Mesendoderm (in vitro differentiated cells): Measurements from ENCODE around the gene EVC2.

ENCODE experiments used
- DNase-seq: peaks from one replicate; pipeline ENCODE4 v3.0.0; 2013
- H2AK5ac ChIP-seq: 2 replicates; pipeline ENCODE4 v1.6.1; 2013; ENCODE audit warnings: low read length, inconsistent platforms
- H2BK120ac ChIP-seq: 2 replicates; pipeline ENCODE4 v1.6.1; 2013; ENCODE audit warnings: low read depth, mild to moderate bottlenecking, low read length, moderate library complexity, mixed read lengths
- H2BK15ac ChIP-seq: replicated peaks from 2 replicates; pipeline ENCODE4 v1.6.1; 2013; ENCODE audit warnings: low read depth, mild to moderate bottlenecking, moderate library complexity
- H2BK5ac ChIP-seq: 2 replicates; pipeline ENCODE4 v1.6.1; 2013; ENCODE audit warnings: low read length, inconsistent platforms
- H3K18ac ChIP-seq: 2 replicates; pipeline ENCODE4 v1.6.1; 2013; ENCODE audit warnings: mild to moderate bottlenecking, low read length, mixed read lengths
- H3K23ac ChIP-seq: one replicate; pipeline ENCODE4 v1.6.1; 2013; ENCODE audit warnings: low read length
- H3K27ac ChIP-seq: 2 replicates; pipeline ENCODE4 v1.5.1; 2013; ENCODE audit warnings: low read depth, mild to moderate bottlenecking, inconsistent platforms, low read length, moderate library complexity
- H3K27me3 ChIP-seq: 2 replicates; pipeline ENCODE4 v1.6.1; 2013; ENCODE audit warnings: low read length, control low read depth, mild to moderate bottlenecking, inconsistent platforms; ENCODE audit not compliant: insufficient read depth, poor library complexity
- H3K36me3 ChIP-seq: 2 replicates; pipeline ENCODE4 v1.6.1; 2013; ENCODE audit warnings: low read length, inconsistent platforms; ENCODE audit not compliant: control insufficient read depth, insufficient read depth
- H3K4ac ChIP-seq: one replicate; pipeline ENCODE4 v1.6.1; 2013; ENCODE audit warnings: low read depth, mild to moderate bottlenecking, low read length, moderate library complexity
- H3K4me1 ChIP-seq: 2 replicates; pipeline ENCODE4 v1.6.1; 2013; ENCODE audit warnings: low read depth, low read length, inconsistent platforms; ENCODE audit not compliant: control insufficient read depth
- H3K4me2 ChIP-seq: 2 replicates; pipeline ENCODE4 v1.6.1; 2013; ENCODE audit warnings: low read length
- H3K4me3 ChIP-seq: 2 replicates; pipeline ENCODE4 v1.5.1; 2013; ENCODE audit warnings: mild to moderate bottlenecking, low read length
- H3K56ac ChIP-seq: one replicate; pipeline ENCODE4 v1.6.1; 2013; ENCODE audit warnings: low read length
- H3K79me1 ChIP-seq: 2 replicates; pipeline ENCODE4 v1.6.1; 2013; ENCODE audit warnings: low read length, inconsistent platforms
- H3K79me2 ChIP-seq: 2 replicates; pipeline ENCODE4 v1.6.1; 2013; ENCODE audit warnings: mild to moderate bottlenecking, low read length; ENCODE audit not compliant: control insufficient read depth, insufficient read depth
- H3K9ac ChIP-seq: 2 replicates; pipeline ENCODE4 v1.6.1; 2013; ENCODE audit warnings: low read length, inconsistent platforms
- H4K5ac ChIP-seq: one replicate; pipeline ENCODE4 v1.6.1; 2013; ENCODE audit warnings: low read length
- H4K8ac ChIP-seq: one replicate; pipeline ENCODE4 v1.6.1; 2013; ENCODE audit warnings: low read depth, mild to moderate bottlenecking, control low read depth, low read length, moderate library complexity
- WGBS: extraction: QIAGEN DNeasy Blood & Tissue Kit; methylation state at CpG from one replicate; pipeline ENCODE4 v1.1.7; 2013; ENCODE audit warnings: low lambda C conversion rate, missing lambda C conversion rate; ENCODE audit not compliant: insufficient coverage; ENCODE audit errors: extremely low coverage; 5-methylcytosine and 5-hydroxymethylcytosine counted together

EVC2 gene

GRCh38 chr4:5719350-5720055 lies 11.1 kb upstream of the EVC2 start:
- Histone ChIP-seq H2BK5ac (no peak overlapping the region), H2BK120ac (no peak overlapping the region), H3K4me1 (no peaks in the 10 kb centered on the region), H3K9ac (no peak overlapping the region), H4K8ac (no peak overlapping the region), H3K56ac (no peak overlapping the region), H3K27me3 (no peaks in the 10 kb centered on the region), H3K36me3 (peaks cover 2% of the 10 kb centered on the region), H3K4me2 (no peak overlapping the region), H3K4ac (no peak overlapping the region), H3K27ac (no peak overlapping the region), H3K23ac (no peak overlapping the region), H2AK5ac (no peak overlapping the region), H3K79me2 (no peaks in the 10 kb centered on the region), H3K18ac (no peak overlapping the region), H2BK15ac (no peak overlapping the region), H3K79me1 (no peaks in the 10 kb centered on the region), H3K4me3 (no peak overlapping the region), H4K5ac (no peak overlapping the region)
- WGBS = no CpG with 5 or more reads among the region's 7 CpGs
- DNase-seq = peak; percentile 5

DNA sequence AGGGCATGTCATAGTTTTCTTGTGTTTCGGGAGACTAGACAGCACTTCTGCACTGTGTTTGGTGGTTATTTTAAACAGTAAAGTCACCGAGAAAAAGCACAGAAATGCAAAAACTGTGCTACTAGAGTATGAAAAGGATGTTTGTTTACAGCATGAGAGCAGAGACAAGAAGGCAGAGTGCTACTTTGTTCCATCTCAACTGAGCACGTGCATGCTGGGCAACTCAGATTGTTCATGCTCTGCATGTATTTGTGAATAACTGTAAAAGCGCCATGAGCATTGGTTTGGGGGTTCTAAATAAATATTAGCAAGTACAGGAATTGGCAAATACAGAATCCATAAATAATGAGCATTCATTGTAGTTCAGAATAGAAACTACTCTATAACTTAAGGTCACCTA lies 10.1 kb upstream of the EVC2 start:
- H3K79me2 ChIP-seq = no peaks in the 10 kb centered on the region
- no peak for DNase-seq
- no peak overlapping the region for H2BK5ac ChIP-seq
- H3K4ac ChIP-seq = no peak overlapping the region
- H3K79me1 ChIP-seq = peaks cover 2% of the 10 kb centered on the region
- no peak overlapping the region for H3K4me3 ChIP-seq
- no peak overlapping the region for H2BK15ac ChIP-seq
- no peak overlapping the region for H3K18ac ChIP-seq
- no peak overlapping the region for H3K27ac ChIP-seq
- no peaks in the 10 kb centered on the region for H3K4me1 ChIP-seq
- H3K23ac ChIP-seq = no peak overlapping the region
- H3K27me3 ChIP-seq = no peaks in the 10 kb centered on the region
- no CpG with 5 or more reads among the region's 4 CpGs for WGBS
- no peak overlapping the region for H2BK120ac ChIP-seq
- no peak overlapping the region for H2AK5ac ChIP-seq
- H3K36me3 ChIP-seq = peaks cover 2% of the 10 kb centered on the region
- no peak overlapping the region for H4K5ac ChIP-seq
- H3K9ac ChIP-seq = no peak overlapping the region
- H3K4me2 ChIP-seq = no peak overlapping the region
- H4K8ac ChIP-seq = no peak overlapping the region
- no peak overlapping the region for H3K56ac ChIP-seq

DNA sequence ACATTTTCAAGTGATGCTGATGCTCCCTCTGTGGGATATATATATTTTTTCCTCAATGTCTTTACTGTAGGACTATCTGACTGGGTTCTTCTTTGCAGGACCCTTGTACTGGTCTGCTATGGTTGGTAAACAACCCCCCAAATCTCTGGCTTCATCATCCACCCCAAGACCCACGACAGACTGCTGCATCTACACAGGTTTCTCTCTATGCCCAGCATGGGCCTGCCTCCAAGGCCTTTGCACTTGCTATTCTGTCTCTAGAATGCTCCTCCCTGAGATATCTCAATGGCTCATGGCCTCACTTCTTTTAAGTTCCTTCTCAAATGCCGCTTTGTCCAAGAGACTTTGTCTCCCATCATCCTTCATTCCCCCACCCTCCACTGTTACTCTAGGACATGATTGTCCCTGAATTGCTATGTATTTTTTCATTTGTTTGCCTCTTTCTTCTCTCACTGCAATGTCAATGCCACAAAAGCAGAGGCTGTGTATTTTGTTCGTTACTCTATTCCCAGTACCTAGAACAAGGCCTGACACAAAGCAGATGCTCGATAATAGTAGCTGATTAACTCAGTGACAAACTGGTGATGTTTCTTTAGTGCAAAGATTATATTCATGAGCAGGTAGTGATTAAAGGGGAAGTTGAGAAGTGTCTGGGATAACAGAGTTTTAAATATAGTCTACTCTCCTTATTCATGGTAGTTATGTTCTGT lies 9.2 kb upstream of the EVC2 start:
- H3K23ac ChIP-seq = no peak overlapping the region
- no peak overlapping the region for H4K8ac ChIP-seq
- no peak overlapping the region for H2BK120ac ChIP-seq
- H3K56ac ChIP-seq = no peak overlapping the region
- no peak for DNase-seq
- no peak overlapping the region for H2BK5ac ChIP-seq
- H2AK5ac ChIP-seq = no peak overlapping the region
- H3K4me3 ChIP-seq = no peak overlapping the region
- H3K27me3 ChIP-seq = no peaks in the 10 kb centered on the region
- H3K18ac ChIP-seq = peak overlapping the region; percentile 34
- H3K4ac ChIP-seq = no peak overlapping the region
- peaks cover 5% of the 10 kb centered on the region for H3K79me1 ChIP-seq
- WGBS = no CpG with 5 or more reads among the region's 4 CpGs
- H3K27ac ChIP-seq = no peak overlapping the region
- H3K36me3 ChIP-seq = peaks cover 2% of the 10 kb centered on the region
- H4K5ac ChIP-seq = no peak overlapping the region
- no peak overlapping the region for H3K4me2 ChIP-seq
- no peak overlapping the region for H2BK15ac ChIP-seq
- H3K79me2 ChIP-seq = no peaks in the 10 kb centered on the region
- no peaks in the 10 kb centered on the region for H3K4me1 ChIP-seq
- no peak overlapping the region for H3K9ac ChIP-seq

DNA sequence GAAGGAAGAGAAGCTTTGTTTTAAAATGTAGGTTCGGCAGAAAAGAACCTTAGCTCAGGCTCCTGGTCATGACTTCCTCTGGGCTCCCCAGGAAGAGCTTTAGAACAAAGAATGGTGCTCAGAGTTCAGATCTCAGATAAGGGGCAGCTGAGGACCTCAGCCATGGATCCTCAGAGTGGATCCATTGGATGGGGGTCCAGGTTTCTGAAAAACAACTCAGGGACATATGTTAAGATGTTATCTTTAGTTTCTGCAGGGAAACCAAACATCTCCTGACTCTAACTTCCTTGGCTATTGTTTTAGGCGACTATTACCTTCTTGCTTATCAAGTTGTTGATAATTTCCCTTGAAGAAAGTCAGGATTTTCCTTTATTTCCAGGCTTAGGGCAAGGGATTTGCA lies 8.0 kb upstream of the EVC2 start:
- Histone ChIP-seq H3K36me3 (peaks cover 2% of the 10 kb centered on the region), H3K79me1 (peaks cover 12% of the 10 kb centered on the region), H3K4me1 (peaks cover 5% of the 10 kb centered on the region), H3K18ac (no peak overlapping the region), H3K9ac (no peak overlapping the region), H3K23ac (no peak overlapping the region), H4K8ac (no peak overlapping the region), H3K79me2 (peaks cover 1% of the 10 kb centered on the region), H3K56ac (peak overlapping the region; percentile 40), H4K5ac (no peak overlapping the region), H2BK15ac (no peak overlapping the region), H2BK120ac (no peak overlapping the region), H3K4me3 (no peak overlapping the region), H3K4ac (no peak overlapping the region), H3K4me2 (no peak overlapping the region), H2BK5ac (no peak overlapping the region), H2AK5ac (no peak overlapping the region), H3K27ac (no peak overlapping the region), H3K27me3 (no peaks in the 10 kb centered on the region)
- no CpG with 5 or more reads among the region's 2 CpGs for WGBS
- peak; percentile 63 for DNase-seq

GRCh38 chr4:5715357-5715756 lies 7.0 kb upstream of the EVC2 start:
- Histone ChIP-seq H4K8ac (no peak overlapping the region), H3K9ac (no peak overlapping the region), H2BK15ac (no peak overlapping the region), H3K79me1 (peaks cover 12% of the 10 kb centered on the region), H4K5ac (no peak overlapping the region), H3K79me2 (peaks cover 1% of the 10 kb centered on the region), H2BK120ac (no peak overlapping the region), H2AK5ac (no peak overlapping the region), H3K27ac (no peak overlapping the region), H3K4me2 (no peak overlapping the region), H2BK5ac (no peak overlapping the region), H3K27me3 (no peaks in the 10 kb centered on the region), H3K4me1 (peaks cover 6% of the 10 kb centered on the region), H3K4me3 (no peak overlapping the region), H3K23ac (no peak overlapping the region), H3K36me3 (peaks cover 2% of the 10 kb centered on the region), H3K56ac (no peak overlapping the region), H3K4ac (no peak overlapping the region), H3K18ac (no peak overlapping the region)
- no CpG with 5 or more reads among the region's 2 CpGs for WGBS
- DNase-seq = no peak
